HFF-Myc (cell line): ENCODE measurements around the gene MRPL53.
"Not testable (repeated sequence)": the region's sequence is repeated elsewhere in the genome, so short reads cannot be mapped to it uniquely, and the experiment has no call there.

ENCODE experiments used
- DNase-seq: peaks from one replicate; pipeline ENCODE4 v3.0.0-alpha.2; 2011; ENCODE audit warnings: low read depth; ENCODE audit errors: extremely low read depth
- H3K4me3 ChIP-seq: replicated peaks from 2 replicates; pipeline ENCODE4 v1.5.1; 2011; ENCODE audit warnings: low read depth, mild to moderate bottlenecking, control low read depth, low read length
- TF ChIP-seq, protein P1 (sequence below): IDR thresholded peaks from 2 replicates; pipeline ENCODE4 v1.5.1; 2012; ENCODE audit warnings: mild to moderate bottlenecking, low read depth, low read length, control low read depth; ENCODE audit errors: missing control alignments

The MRPL53 gene

DNA sequence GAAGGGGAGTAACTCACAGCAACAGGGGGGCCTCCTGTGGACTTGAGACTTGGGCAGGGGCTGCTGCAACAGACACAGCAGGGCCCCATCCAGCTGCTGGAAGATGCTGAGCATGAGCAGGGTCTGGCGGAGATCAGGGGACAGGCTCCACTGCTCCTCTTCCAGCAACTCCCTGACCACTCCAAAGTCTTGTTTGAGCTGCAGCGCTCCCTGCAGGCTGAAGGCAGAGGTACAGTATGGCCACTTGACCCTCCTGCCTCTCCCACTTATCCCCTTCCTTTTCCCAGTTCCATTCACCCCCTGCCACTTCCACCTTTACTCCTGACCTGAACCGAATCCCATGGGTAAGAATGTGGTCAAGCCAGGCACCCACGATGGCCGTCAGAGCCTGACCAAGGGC is 2.4 kb upstream of the MRPL53 start:
- H3K4me3 ChIP-seq = no peak overlapping the region
- TF ChIP-seq, protein P1, sequence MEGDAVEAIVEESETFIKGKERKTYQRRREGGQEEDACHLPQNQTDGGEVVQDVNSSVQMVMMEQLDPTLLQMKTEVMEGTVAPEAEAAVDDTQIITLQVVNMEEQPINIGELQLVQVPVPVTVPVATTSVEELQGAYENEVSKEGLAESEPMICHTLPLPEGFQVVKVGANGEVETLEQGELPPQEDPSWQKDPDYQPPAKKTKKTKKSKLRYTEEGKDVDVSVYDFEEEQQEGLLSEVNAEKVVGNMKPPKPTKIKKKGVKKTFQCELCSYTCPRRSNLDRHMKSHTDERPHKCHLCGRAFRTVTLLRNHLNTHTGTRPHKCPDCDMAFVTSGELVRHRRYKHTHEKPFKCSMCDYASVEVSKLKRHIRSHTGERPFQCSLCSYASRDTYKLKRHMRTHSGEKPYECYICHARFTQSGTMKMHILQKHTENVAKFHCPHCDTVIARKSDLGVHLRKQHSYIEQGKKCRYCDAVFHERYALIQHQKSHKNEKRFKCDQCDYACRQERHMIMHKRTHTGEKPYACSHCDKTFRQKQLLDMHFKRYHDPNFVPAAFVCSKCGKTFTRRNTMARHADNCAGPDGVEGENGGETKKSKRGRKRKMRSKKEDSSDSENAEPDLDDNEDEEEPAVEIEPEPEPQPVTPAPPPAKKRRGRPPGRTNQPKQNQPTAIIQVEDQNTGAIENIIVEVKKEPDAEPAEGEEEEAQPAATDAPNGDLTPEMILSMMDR = peak; percentile 31
- no peak for DNase-seq

DNA sequence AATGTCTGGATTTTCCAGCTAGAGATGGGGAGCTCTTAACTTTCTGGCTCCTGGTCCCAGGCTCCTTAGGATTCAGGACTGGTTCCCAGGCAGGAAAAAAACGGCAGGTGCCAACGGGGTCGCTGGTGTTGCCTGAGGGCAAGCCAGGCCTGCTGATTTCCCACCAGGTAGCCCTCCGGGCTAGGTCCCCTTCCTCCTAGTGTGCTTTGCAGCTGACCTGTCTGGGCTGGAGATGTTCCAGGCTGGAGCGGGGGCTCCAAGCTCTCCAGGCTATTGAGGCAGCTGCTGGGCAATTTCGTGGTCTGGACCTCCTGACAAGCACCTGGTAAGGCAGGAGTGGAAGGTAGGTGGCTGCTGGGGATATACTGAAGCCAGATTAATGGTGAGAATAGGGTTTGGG is 2.0 kb upstream of the MRPL53 start:
- TF ChIP-seq, protein P1 = no peak
- no peak for DNase-seq
- H3K4me3 ChIP-seq = no peak overlapping the region

DNA sequence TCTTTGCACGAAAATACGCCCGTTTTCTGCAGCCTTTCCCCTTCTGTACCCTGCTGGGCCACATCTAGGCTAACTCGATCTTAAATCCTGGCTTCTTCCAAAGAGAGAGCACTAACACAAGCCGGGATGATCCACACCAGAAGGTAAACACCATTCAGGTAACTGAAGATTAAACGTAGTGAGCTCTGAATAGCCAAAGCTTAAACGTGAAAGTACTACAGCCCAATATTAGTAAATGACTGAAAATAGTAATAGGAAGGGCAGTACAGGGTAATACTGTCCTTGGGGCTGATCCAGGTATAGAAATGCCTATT is 422 bp upstream of the MRPL53 start:
- DNase-seq = no peak
- TF ChIP-seq, protein P1 = no peak
- peak overlapping the region; percentile 63 for H3K4me3 ChIP-seq

DNA sequence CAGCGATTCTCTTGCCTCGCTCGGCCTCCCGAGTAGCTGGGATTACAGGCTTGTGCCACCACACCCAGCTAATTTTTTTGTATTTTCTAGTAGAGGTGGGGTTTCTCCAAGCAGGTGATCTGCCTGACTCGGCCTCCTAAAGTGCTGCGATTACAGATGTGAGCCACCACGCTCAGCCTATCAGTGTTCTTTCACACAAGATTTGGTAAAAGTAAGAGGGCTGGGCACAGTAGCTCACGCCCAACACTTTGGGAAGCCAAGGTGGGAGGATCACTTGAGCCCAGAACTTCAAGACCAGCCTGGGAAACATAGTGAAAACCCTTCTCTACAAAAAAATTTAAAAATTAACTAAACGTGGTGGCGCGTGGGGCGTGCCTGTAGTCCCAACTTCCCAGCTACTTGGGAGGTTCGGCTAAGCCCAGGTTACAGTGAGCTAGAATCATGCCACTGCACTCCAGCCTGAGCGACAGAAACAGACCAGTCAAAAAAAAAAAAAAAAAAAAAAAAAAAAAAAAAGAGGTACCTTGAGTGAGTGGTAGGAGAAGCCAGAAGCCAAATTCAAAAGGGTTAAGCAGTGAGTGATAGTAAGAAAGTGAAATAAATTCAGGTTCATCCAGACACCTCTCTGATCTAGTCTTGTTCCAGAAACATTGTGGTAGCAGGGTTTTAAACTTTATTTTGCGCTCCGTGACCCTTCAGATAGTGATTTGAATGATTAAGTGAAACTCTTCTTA is 981 bp downstream of the MRPL53 start:
- DNase-seq = no peak
- TF ChIP-seq, protein P1 = no peak
- peak overlapping the region; percentile 63 for H3K4me3 ChIP-seq

DNA sequence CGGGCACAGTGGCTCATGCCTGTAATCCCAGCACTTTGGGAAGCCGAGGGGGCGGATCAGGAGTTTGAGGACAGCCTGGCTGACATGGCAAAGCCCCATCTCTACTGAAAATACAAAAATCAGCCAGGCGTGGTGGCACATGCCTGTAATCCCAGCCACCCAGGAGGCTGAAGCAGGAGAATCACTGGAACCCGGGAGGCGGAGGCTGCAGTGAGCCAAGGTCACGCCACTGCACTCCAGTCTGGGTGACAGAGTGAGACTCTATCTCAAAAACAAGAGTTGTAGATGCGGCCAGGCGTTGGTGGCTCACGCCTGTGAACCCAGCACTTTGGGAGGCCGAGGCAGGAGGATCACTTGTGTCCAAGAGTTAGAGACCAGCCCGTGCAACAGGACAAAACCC is 1.7 kb downstream of the MRPL53 start:
- not testable (repeated sequence) for H3K4me3 ChIP-seq, DNase-seq

DNA sequence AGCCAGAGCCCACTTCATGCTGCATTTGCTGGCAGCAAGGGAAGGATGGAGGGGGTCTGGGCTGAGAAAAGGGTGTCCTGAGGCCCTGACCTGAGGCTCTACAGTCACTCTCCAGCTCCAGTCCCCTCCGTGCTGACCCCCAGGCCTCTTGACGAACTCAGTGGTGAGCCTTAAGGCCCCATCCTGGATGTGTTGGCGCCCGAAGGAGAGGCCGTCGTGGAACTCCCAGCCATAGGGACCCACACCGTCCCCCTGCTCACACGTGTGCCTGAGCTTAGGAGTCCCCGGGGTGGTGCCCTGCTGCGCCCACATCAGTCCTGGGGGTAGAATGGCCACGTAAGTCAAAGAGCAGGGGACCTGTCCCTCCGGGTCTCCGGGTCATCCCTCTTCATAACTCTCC is 8.1 kb downstream of the MRPL53 start:
- peak overlapping the region; percentile 94 for H3K4me3 ChIP-seq
- TF ChIP-seq, protein P1 = no peak
- DNase-seq = no peak

DNA sequence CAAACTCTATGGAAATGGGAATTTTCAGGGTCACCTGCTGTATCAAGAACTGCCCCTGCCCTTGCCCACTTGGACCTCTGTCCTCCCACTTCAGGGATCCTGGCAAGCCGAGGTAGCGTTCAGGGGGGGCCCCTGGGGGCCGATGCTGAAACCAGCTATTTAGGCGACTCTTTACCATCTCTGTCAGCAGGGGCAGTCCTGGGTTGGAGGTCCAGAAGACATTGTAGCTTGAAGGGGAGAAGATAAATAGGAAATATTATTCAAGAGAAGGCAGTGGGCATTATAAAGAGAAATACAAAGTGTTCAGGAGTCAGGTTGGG is 9.7 kb downstream of the MRPL53 start:
- H3K4me3 ChIP-seq = no peak overlapping the region
- TF ChIP-seq, protein P1 = no peak
- DNase-seq = no peak
